ENCODE data around the gene STAM2. TPM values are rescaled to one million over a fixed set of nuclear protein-coding genes. Genes with fewer than 3 reads are reported as not detected.

STAM2 gene
- total RNA-seq, 1 donor from 2014 or later, result 35.3 TPM

GRCh38 chr2:152099367-152100050, 76.1 kb downstream of the STAM2 start:
- FAIRE-seq (no peak), DNase-seq (ENCODE audit: low read depth) (no peak)
- no peaks in the 10 kb centered on the region for H3K79me2 ChIP-seq (ENCODE audit: insufficient read depth, low read length)
- Mint-ChIP-seq H3K27me3 (ENCODE audit: low read depth, unreplicated experiment) (peaks cover 44% of the 10 kb centered on the region), H3K9me3 (ENCODE audit: unreplicated experiment) (no peaks in the 10 kb centered on the region), H3K4me1 (ENCODE audit: low read depth, unreplicated experiment) (peaks cover 5% of the 10 kb centered on the region), H3K4me3 (ENCODE audit: unreplicated experiment) (peak overlapping the region; percentile 83), H3K36me3 (ENCODE audit: low read depth, unreplicated experiment) (no peaks in the 10 kb centered on the region), H3K27ac (ENCODE audit: unreplicated experiment) (no peak overlapping the region)
- no peak overlapping the region for H3K27ac ChIP-seq (ENCODE audit: low read depth, low read length)
- H3K27me3 ChIP-seq (ENCODE audit: insufficient read depth, low read length), result peaks cover 53% of the 10 kb centered on the region
- H2AFZ ChIP-seq (ENCODE audit: low read depth, low read length), result peak overlapping the region; percentile 56
- H3K9me3 ChIP-seq (ENCODE audit: insufficient read depth, low read depth, low read length), result no peaks in the 10 kb centered on the region
- H3K9ac ChIP-seq (ENCODE audit: low read length), result peak overlapping the region; percentile 36
- H4K20me1 ChIP-seq (ENCODE audit: insufficient read depth, low read length), result no peaks in the 10 kb centered on the region
- H3K4me3 ChIP-seq (ENCODE audit: insufficient read depth, low read depth, low read length), result peak overlapping the region; percentile 46
- no peak for TF ChIP-seq CTCF (IDR thresholded peaks at IDR 0.05; ENCODE audit: insufficient read depth, low read depth, low read length)
- peak; percentile 17 for TF ChIP-seq EZH2 (IDR thresholded peaks at IDR 0.05; ENCODE audit: insufficient read depth, low read length)
- peak overlapping the region; percentile 88 for H3K4me2 ChIP-seq (ENCODE audit: low read length)
- H3K4me1 ChIP-seq (ENCODE audit: insufficient read depth, low read length), result peaks cover 12% of the 10 kb centered on the region
- H3K36me3 ChIP-seq (ENCODE audit: insufficient read depth, low read length), result no peaks in the 10 kb centered on the region

GRCh38 chr2:152098496-152099366, 76.8 kb downstream of the STAM2 start, which contains the start of gene CACNB4:
TSS of gene CACNB4 (minus strand) at chr2:152099044.
- Histone ChIP-seq H3K4me1 (ENCODE audit: insufficient read depth, low read length) (peaks cover 12% of the 10 kb centered on the region), H4K20me1 (ENCODE audit: insufficient read depth, low read length) (no peaks in the 10 kb centered on the region), H3K27me3 (ENCODE audit: insufficient read depth, low read length) (peaks cover 53% of the 10 kb centered on the region), H3K9ac (ENCODE audit: low read length) (peak within 1 kb of the TSS; percentile 36), H3K4me3 (ENCODE audit: insufficient read depth, low read depth, low read length) (peak within 1 kb of the TSS; percentile 47), H3K79me2 (ENCODE audit: insufficient read depth, low read length) (no peaks in the 10 kb centered on the region), H3K4me2 (ENCODE audit: low read length) (peak within 1 kb of the TSS; percentile 88), H3K27ac (ENCODE audit: low read depth, low read length) (no peak within 1 kb of the TSS), H3K9me3 (ENCODE audit: insufficient read depth, low read depth, low read length) (no peaks in the 10 kb centered on the region), H2AFZ (ENCODE audit: low read depth, low read length) (peak within 1 kb of the TSS; percentile 56), H3K36me3 (ENCODE audit: insufficient read depth, low read length) (no peaks in the 10 kb centered on the region)
- H3K36me3 Mint-ChIP-seq (ENCODE audit: low read depth, unreplicated experiment), result no peaks in the 10 kb centered on the region
- DNase-seq (ENCODE audit: low read depth), result no peak
- peaks cover 5% of the 10 kb centered on the region for H3K4me1 Mint-ChIP-seq (ENCODE audit: low read depth, unreplicated experiment)
- H3K4me3 Mint-ChIP-seq (ENCODE audit: unreplicated experiment), result peak within 1 kb of the TSS; percentile 85
- no peaks in the 10 kb centered on the region for H3K9me3 Mint-ChIP-seq (ENCODE audit: unreplicated experiment)
- TF ChIP-seq EZH2 (IDR thresholded peaks at IDR 0.05; ENCODE audit: insufficient read depth, low read length) (peak; percentile 72), CTCF (IDR thresholded peaks at IDR 0.05; ENCODE audit: insufficient read depth, low read depth, low read length) (no peak)
- no peak within 1 kb of the TSS for H3K27ac Mint-ChIP-seq (ENCODE audit: unreplicated experiment)
- no peak for FAIRE-seq
- H3K27me3 Mint-ChIP-seq (ENCODE audit: low read depth, unreplicated experiment), result peaks cover 50% of the 10 kb centered on the region

All from astrocyte (in vitro differentiated cells and primary cell).